Neuronal stem cell (in vitro differentiated cells): ENCODE measurements around the gene TEX11.
"Not testable (repeated sequence)": the region's sequence is repeated elsewhere in the genome, so short reads cannot be mapped to it uniquely, and the experiment has no call there.

Experiments used
- DNase-seq: peaks from one replicate; pipeline ENCODE4 v3.0.0-alpha.2; 2013; ENCODE audit warnings: low spot score
- H2AFZ ChIP-seq: one replicate; pipeline ENCODE4 v1.6.1; 2013; ENCODE audit warnings: mild to moderate bottlenecking, low read length, inconsistent platforms
- H2AK5ac ChIP-seq: 2 replicates; pipeline ENCODE4 v1.6.1; 2013; ENCODE audit warnings: low read depth, mild to moderate bottlenecking, inconsistent platforms, low read length, moderate library complexity, mixed read lengths
- H2BK120ac ChIP-seq: 2 replicates; pipeline ENCODE4 v1.6.1; 2013; ENCODE audit warnings: low read depth, mild to moderate bottlenecking, inconsistent platforms, low read length, moderate library complexity, mixed read lengths
- H2BK12ac ChIP-seq: one replicate; pipeline ENCODE4 v1.6.1; 2013; ENCODE audit warnings: low read length, inconsistent platforms
- H2BK15ac ChIP-seq: 2 replicates; pipeline ENCODE4 v1.6.1; 2013; ENCODE audit warnings: mild to moderate bottlenecking, low read length, inconsistent platforms, mixed read lengths
- H2BK5ac ChIP-seq: one replicate; pipeline ENCODE4 v1.6.1; 2013; ENCODE audit warnings: inconsistent platforms, mild to moderate bottlenecking, low read length, moderate library complexity
- H3K14ac ChIP-seq: one replicate; pipeline ENCODE4 v1.6.1; 2013; ENCODE audit warnings: low read length, inconsistent platforms
- H3K18ac ChIP-seq: 2 replicates; pipeline ENCODE4 v1.6.1; 2013; ENCODE audit warnings: low read length, inconsistent platforms
- H3K23ac ChIP-seq: 2 replicates; pipeline ENCODE4 v1.6.1; 2013; ENCODE audit warnings: low read depth, mild to moderate bottlenecking, mixed read lengths, low read length, inconsistent platforms; ENCODE audit not compliant: poor library complexity
- H3K27ac ChIP-seq: replicated peaks from 3 replicates; pipeline ENCODE4 v1.5.1; 2013; ENCODE audit warnings: low read length, inconsistent platforms
- H3K27me3 ChIP-seq, 3 experiments: 2 replicates each; pipeline ENCODE4 v1.6.1; 2013; ENCODE audit warnings: low read length in 3 of 3, mild to moderate bottlenecking in 2 of 3, inconsistent platforms in 1 of 3, low read depth in 1 of 3, mixed read lengths in 1 of 3, moderate library complexity in 1 of 3; ENCODE audit not compliant: control insufficient read depth in 3 of 3, insufficient read depth in 3 of 3
- H3K36me3 ChIP-seq, 2 donors: replicated peaks in 1 of 2; 2 replicates each; pipeline ENCODE4 v1.6.1; 2013; ENCODE audit warnings: low read length in 2 of 2; ENCODE audit not compliant: control insufficient read depth in 2 of 2, insufficient read depth in 2 of 2
- H3K4ac ChIP-seq: 2 replicates; pipeline ENCODE4 v1.6.1; 2013; ENCODE audit warnings: inconsistent platforms, mild to moderate bottlenecking, low read length, moderate library complexity
- H3K4me1 ChIP-seq, 2 donors: 1 replicate in 1 of 2; 2 replicates in 1 of 2; pipeline ENCODE4 v1.6.1; 2013; ENCODE audit warnings: low read length in 2 of 2, low read depth in 1 of 2; ENCODE audit not compliant: control insufficient read depth in 2 of 2, insufficient read depth in 1 of 2
- H3K4me2 ChIP-seq: one replicate; pipeline ENCODE4 v1.6.1; 2013; ENCODE audit warnings: mild to moderate bottlenecking, low read length, inconsistent platforms; ENCODE audit not compliant: insufficient read depth, poor library complexity, severe bottlenecking
- H3K4me3 ChIP-seq, 2 donors: 2 replicates each; pipeline ENCODE4 v1.5.1; 2013; ENCODE audit warnings: low read length in 2 of 2, mild to moderate bottlenecking in 2 of 2, inconsistent platforms in 1 of 2, moderate library complexity in 1 of 2
- H3K79me1 ChIP-seq: one replicate; pipeline ENCODE4 v1.6.1; 2013; ENCODE audit warnings: low read depth, mild to moderate bottlenecking, inconsistent platforms, low read length, moderate library complexity
- H3K9ac ChIP-seq: one replicate; pipeline ENCODE4 v1.6.1; 2013; ENCODE audit warnings: mild to moderate bottlenecking, low read depth, low read length, inconsistent platforms; ENCODE audit not compliant: poor library complexity
- H3K9me3 ChIP-seq, 2 donors: replicated peaks in 1 of 2; 2 replicates each; pipeline versions ENCODE3 to v1.6.1; 2013; ENCODE audit warnings: low read length in 2 of 2, mild to moderate bottlenecking in 2 of 2, inconsistent platforms in 1 of 2, low read depth in 1 of 2, mixed read lengths in 1 of 2, moderate library complexity in 1 of 2; ENCODE audit not compliant: control insufficient read depth in 2 of 2, insufficient read depth in 1 of 2
- H4K8ac ChIP-seq: one replicate; pipeline ENCODE4 v1.6.1; 2013; ENCODE audit warnings: low read depth, mild to moderate bottlenecking, inconsistent platforms, low read length, moderate library complexity
- H4K91ac ChIP-seq: one replicate; pipeline ENCODE4 v1.6.1; 2013; ENCODE audit warnings: low read length, low read depth, mild to moderate bottlenecking, inconsistent platforms; ENCODE audit not compliant: poor library complexity
- WGBS, 2 donors: extraction: QIAGEN DNeasy Blood & Tissue Kit; methylation state at CpG; one replicate each; pipeline ENCODE4 v1.1.7; 2013; ENCODE audit warnings: missing lambda C conversion rate in 2 of 2, mixed read lengths in 1 of 2; ENCODE audit not compliant: insufficient read length in 2 of 2, insufficient replicate concordance in 1 of 2; ENCODE audit errors: extremely low coverage in 2 of 2; 5-methylcytosine and 5-hydroxymethylcytosine counted together

The TEX11 gene

GRCh38 chrX:70656304-70656703, 252.2 kb downstream of the TEX11 start:
- no peak overlapping the region for H2BK12ac ChIP-seq
- H4K91ac ChIP-seq = no peak overlapping the region
- no peak overlapping the region for H3K18ac ChIP-seq
- no peaks in the 10 kb centered on the region for H3K4me1 ChIP-seq
- H3K9ac ChIP-seq = no peak overlapping the region
- no peak overlapping the region for H3K4me2 ChIP-seq
- H2BK120ac ChIP-seq = no peak overlapping the region
- H3K27me3 ChIP-seq = peaks cover 0 to 5% (median 0%) of the 10 kb centered on the region in 3 experiments
- WGBS, 2 donors = no CpG with 5 or more reads among the region's 4 CpGs
- H2BK15ac ChIP-seq = no peak overlapping the region
- H2AK5ac ChIP-seq = no peak overlapping the region
- H3K79me1 ChIP-seq = no peaks in the 10 kb centered on the region
- no peak overlapping the region for H2AFZ ChIP-seq
- H4K8ac ChIP-seq = no peak overlapping the region
- no peak overlapping the region for H3K23ac ChIP-seq
- H2BK5ac ChIP-seq = no peak overlapping the region
- no peaks in the 10 kb centered on the region for H3K36me3 ChIP-seq
- no peak for DNase-seq
- no peak overlapping the region for H3K4ac ChIP-seq
- H3K4me3 ChIP-seq = no peak overlapping the region
- no peak overlapping the region for H3K27ac ChIP-seq
- no peak overlapping the region for H3K14ac ChIP-seq
- no peaks in the 10 kb centered on the region for H3K9me3 ChIP-seq

DNA sequence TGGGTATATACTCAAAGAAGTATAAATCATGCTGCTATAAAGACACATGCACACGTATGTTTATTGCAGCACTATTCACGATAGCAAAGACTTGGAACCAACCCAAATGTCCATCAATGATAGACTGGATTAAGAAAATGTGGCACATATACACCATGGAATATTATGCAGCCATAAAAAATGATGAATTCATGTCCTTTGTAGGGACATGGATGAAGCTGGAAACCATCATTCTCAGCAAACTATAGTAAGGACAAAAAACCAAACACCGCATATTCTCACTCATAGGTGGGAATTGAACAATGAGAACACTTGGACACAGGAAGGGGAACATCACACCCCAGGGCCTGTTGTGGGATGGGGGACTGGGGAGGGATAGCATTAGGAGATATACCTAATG, 260.6 kb downstream of the TEX11 start:
- not testable (repeated sequence) for H3K23ac ChIP-seq, H2AFZ ChIP-seq, DNase-seq, H3K18ac ChIP-seq, H2BK12ac ChIP-seq, H3K4me1 ChIP-seq, H2BK120ac ChIP-seq, H3K4me2 ChIP-seq, H3K9ac ChIP-seq, H3K36me3 ChIP-seq, H3K14ac ChIP-seq, H3K9me3 ChIP-seq, H3K27ac ChIP-seq, H3K4me3 ChIP-seq, H3K4ac ChIP-seq, H4K8ac ChIP-seq, H2BK15ac ChIP-seq, H2AK5ac ChIP-seq, H3K27me3 ChIP-seq, H3K79me1 ChIP-seq, H4K91ac ChIP-seq, H2BK5ac ChIP-seq
- no CpG with 5 or more reads among the region's 3 CpGs for WGBS, 2 donors

- Histone ChIP-seq H3K9me3 (no peaks in the 10 kb centered on the region), H3K4me2 (no peak overlapping the region), H3K23ac (no peak overlapping the region), H2BK120ac (no peak overlapping the region), H3K18ac (no peak overlapping the region), H3K4me1 (no peaks in the 10 kb centered on the region), H3K14ac (no peak overlapping the region), H3K27me3 (no peaks in the 10 kb centered on the region), H3K9ac (no peak overlapping the region), H4K91ac (no peak overlapping the region), H3K36me3 (no peaks in the 10 kb centered on the region), H2BK12ac (no peak overlapping the region), H3K27ac (no peak overlapping the region), H4K8ac (no peak overlapping the region), H3K79me1 (no peaks in the 10 kb centered on the region), H2AK5ac (no peak overlapping the region), H3K4ac (no peak overlapping the region), H2BK15ac (no peak overlapping the region), H2AFZ (no peak overlapping the region), H2BK5ac (no peak overlapping the region), H3K4me3 (no peak overlapping the region)
- no CpG with 5 or more reads among the region's 1 CpG for WGBS, 2 donors
- DNase-seq = no peak
Observed at GRCh38 chrX:70636218-70636617, 272.3 kb downstream of the TEX11 start.

DNA sequence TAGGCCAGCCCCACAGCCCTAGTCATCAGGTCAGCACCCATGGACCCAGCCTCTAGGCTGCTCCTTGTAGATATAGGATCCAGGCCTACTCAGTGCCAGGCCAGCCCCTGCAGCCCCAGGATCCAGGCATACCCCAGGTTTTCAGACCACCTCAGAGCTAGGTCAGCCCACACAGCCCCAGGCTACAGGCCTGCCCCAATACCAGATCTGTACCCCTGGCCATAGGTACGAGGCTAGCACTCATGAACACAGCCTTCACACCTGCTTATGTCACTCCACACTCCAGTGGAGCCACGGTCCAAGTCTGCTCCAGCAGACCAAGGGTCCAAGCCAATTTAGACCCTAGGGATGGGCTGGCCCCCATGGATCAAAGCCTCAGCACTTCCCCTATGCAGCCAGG, 272.8 kb downstream of the TEX11 start:
- Histone ChIP-seq H3K4me3 (no peak overlapping the region), H4K8ac (no peak overlapping the region), H3K27me3 (no peaks in the 10 kb centered on the region), H3K4me1 (no peaks in the 10 kb centered on the region), H2BK12ac (no peak overlapping the region), H4K91ac (no peak overlapping the region), H2AK5ac (no peak overlapping the region), H2BK120ac (no peak overlapping the region), H3K23ac (no peak overlapping the region), H3K36me3 (no peaks in the 10 kb centered on the region), H3K9me3 (no peaks in the 10 kb centered on the region), H3K9ac (no peak overlapping the region), H3K79me1 (no peaks in the 10 kb centered on the region), H3K27ac (no peak overlapping the region), H2AFZ (no peak overlapping the region), H2BK5ac (no peak overlapping the region), H3K4ac (no peak overlapping the region), H3K4me2 (no peak overlapping the region), H3K18ac (no peak overlapping the region), H3K14ac (no peak overlapping the region), H2BK15ac (no peak overlapping the region)
- WGBS, 2 donors = no CpG with 5 or more reads among the region's 2 CpGs
- no peak for DNase-seq
